Measurements from ENCODE around the gene CPA5.

The CPA5 gene

DNA sequence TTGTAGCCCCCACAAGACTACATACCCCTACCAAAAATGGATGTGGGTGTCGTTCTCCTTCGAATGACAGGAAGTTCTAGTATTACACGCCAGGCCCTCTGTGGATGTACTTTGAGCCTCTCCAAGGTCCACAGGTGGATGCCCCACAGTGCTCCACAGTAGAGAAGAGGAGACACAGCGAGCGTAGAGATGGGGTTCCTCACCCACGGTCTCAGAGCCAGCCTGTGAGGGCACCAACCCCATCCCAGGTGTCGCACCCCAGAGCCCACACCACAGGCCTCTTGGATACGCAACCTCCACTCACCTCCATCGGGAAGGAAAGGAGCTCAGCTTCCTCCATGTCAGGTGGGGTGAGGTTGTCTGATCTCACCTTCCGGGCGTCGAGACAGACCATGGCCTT, 2.3 kb downstream of the CPA5 start:
- DNase-seq (ENCODE audit: low spot score), result no peak
- in situ Hi-C loops (cut with MboI; ENCODE audit: low pct_unique_long_range_greater_than_20kb, low sequenced_read_pairs, unreplicated experiment), result no loop called here
- TF ChIP-seq, protein P1, sequence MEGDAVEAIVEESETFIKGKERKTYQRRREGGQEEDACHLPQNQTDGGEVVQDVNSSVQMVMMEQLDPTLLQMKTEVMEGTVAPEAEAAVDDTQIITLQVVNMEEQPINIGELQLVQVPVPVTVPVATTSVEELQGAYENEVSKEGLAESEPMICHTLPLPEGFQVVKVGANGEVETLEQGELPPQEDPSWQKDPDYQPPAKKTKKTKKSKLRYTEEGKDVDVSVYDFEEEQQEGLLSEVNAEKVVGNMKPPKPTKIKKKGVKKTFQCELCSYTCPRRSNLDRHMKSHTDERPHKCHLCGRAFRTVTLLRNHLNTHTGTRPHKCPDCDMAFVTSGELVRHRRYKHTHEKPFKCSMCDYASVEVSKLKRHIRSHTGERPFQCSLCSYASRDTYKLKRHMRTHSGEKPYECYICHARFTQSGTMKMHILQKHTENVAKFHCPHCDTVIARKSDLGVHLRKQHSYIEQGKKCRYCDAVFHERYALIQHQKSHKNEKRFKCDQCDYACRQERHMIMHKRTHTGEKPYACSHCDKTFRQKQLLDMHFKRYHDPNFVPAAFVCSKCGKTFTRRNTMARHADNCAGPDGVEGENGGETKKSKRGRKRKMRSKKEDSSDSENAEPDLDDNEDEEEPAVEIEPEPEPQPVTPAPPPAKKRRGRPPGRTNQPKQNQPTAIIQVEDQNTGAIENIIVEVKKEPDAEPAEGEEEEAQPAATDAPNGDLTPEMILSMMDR (IDR thresholded peaks at IDR 0.05; ENCODE audit: extremely low read depth, insufficient read depth, missing control alignments), result no peak

DNA sequence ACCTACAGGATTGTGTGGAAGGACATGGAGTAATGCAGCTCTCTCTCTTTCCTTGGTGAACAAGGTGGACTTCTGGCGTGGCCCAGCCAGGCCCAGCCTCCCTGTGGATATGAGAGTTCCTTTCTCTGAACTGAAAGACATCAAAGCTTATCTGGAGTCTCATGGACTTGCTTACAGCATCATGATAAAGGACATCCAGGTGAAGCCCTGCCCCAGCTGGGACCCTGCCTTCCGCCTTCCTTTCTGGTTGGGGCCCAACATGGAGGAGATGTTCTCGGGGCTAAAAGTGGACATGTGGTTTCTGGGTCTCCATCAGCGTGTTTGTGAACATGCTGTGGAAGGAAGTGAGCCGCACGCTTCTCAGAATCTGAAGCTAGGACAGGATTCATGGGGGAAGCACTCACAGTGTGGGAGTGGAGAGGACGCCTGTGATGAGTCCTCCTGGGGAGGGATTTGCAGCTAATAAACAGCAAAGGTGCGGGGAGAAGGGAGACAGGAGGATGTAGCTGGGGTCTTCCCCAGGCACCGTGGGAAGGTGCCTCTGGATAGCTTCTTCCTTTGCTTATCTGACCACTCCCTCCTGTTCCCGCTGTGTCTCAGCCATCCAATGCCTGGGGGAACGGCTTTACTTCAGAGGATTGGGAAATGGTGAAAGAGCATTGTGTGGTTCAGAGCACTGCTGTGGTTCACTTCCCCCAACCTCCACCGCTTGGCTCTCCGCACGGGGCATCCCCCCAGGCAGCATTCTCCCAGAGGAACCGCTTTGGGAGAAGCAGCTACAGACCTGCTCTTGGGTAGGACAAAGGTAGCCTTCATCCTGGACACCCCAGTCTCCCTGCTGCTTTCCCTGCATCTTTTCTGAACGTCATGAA, 5.5 kb downstream of the CPA5 start:
- in situ Hi-C loops (cut with MboI; ENCODE audit: low pct_unique_long_range_greater_than_20kb, low sequenced_read_pairs, unreplicated experiment), result no loop called here
- DNase-seq (ENCODE audit: low spot score), result no peak
- TF ChIP-seq, protein P1 (IDR thresholded peaks at IDR 0.05; ENCODE audit: extremely low read depth, insufficient read depth, missing control alignments), result no peak

DNA sequence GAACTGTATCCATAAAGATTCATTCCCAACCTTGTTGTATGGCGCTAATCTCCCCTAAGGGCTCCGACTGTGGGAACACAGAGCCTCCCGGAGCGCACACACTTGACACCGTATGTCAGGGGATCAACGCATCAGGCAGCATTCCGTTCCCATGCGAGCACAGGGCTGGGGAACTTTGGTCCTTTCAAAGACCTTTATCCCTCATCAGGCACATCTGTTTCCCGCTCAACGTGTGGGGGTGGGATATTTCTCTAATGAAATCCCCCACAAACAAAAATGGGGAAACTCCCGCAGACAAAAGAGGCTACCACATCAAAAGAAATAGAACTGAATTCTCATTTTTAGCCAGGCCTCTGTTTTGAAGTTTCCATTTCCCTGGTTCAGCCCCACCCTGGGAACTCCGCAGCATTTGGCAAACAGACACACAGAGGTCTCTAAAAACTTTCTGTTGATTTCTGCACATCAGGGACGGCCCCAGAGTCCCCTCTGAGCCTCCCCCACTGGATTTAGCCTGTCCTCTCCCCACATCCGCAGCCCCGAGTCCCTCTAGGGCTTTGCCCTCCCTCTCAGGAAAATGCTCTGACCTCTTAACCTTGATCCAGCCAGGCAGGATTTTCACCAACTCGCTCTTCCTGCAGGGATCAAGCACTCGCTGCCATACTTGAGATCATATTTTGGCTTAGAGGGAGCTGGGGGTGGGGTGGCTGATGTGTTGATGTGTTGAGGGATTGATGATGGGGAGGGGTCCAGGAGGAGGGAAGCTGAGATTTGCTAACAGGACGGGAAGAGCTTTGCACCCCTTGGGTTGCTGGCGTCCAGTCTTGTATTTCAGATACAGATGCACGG, 6.6 kb downstream of the CPA5 start:
- in situ Hi-C loops (cut with MboI; ENCODE audit: low pct_unique_long_range_greater_than_20kb, low sequenced_read_pairs, unreplicated experiment), result no loop called here
- peak; percentile 58 for DNase-seq (ENCODE audit: low spot score)
- TF ChIP-seq, protein P1 (IDR thresholded peaks at IDR 0.05; ENCODE audit: extremely low read depth, insufficient read depth, missing control alignments), result no peak

DNA sequence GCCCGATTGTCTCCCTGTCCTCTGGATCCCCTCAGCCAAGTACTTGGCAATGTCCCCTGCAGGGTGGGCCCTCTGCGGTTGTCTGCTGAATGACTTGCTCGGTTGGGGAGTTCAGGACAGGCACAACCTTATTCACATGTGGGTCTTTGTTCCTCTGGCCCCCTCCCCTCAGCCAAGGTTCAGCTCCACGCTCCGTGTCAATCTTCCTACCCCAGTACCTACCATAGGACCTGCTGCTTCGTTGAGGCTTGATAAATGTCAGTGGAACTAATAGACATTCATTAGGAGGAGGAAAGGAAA, 7.1 kb downstream of the CPA5 start:
- no peak for DNase-seq (ENCODE audit: low spot score)

DNA sequence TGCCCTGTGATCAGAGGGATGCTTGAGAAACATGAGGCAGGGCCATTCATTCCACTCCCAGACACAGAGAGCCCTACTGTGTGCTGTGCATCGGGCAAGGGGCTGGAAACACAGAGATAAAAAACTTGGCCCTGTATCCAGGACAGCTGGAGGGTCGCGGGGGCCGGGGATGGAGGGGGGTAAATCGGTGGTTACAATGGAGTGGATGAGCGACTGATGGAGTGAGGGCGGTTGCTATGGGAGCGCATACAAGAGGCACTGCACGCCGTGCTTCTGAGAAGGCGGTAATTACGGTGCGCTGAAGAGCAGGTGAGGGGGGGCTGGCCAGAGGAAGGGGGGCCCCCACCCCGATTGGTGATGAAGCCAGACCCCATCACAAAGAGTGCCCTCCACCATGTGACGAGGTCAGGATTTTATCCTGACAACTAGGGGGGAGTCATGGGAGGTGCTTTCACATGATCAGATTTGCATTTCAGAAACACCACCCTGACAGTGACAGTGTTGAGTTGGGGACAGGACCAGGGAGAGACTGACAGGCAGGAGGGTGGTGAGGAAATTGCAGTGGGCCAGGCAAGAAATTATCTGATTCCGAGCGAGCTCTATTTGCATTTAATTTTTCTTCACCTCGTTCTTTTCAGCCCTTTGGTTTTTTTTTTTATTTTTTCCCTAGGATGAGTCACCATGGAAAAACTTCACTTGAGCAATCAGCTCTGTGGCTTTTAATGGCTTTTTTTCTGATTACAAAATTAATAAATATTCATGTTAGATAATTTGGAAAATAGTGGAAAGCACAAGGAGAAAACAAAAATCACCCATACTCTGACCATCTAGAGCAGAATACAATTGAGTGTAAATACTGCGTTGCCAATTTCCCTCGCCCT, 7.8 kb downstream of the CPA5 start:
- in situ Hi-C loops (cut with MboI; ENCODE audit: low pct_unique_long_range_greater_than_20kb, low sequenced_read_pairs, unreplicated experiment), result no loop called here
- TF ChIP-seq, protein P1 (IDR thresholded peaks at IDR 0.05; ENCODE audit: extremely low read depth, insufficient read depth, missing control alignments), result no peak
- DNase-seq (ENCODE audit: low spot score), result no peak

More for the DNA sequence above, 7.1 kb downstream of the CPA5 start:
- TF ChIP-seq, protein P1 (IDR thresholded peaks at IDR 0.05; ENCODE audit: extremely low read depth, insufficient read depth, missing control alignments), result no peak
- in situ Hi-C loops (cut with MboI; ENCODE audit: low pct_unique_long_range_greater_than_20kb, low sequenced_read_pairs, unreplicated experiment), result no loop called here

DNA sequence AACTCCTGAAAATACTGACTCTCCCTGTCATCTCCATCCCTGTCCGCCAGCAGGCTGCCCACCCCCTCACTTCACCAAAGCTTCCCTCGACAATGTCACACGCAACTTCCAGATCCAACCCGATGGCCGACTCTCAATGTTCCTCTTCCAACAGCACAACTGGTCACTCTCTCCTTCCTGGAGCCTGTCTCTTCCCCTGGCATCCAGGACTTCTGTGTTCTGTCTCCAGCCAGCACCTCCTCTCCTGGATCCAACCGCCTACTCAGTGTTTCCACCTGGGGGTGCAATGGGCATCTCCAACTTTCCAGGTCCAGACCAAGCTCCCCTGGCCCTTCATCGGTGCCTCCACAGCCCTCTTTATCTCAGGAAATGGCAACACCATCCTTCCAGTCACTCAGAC, 8.6 kb downstream of the CPA5 start:
- TF ChIP-seq, protein P1 (IDR thresholded peaks at IDR 0.05; ENCODE audit: extremely low read depth, insufficient read depth, missing control alignments), result no peak
- DNase-seq (ENCODE audit: low spot score), result no peak
- in situ Hi-C loops (cut with MboI; ENCODE audit: low pct_unique_long_range_greater_than_20kb, low sequenced_read_pairs, unreplicated experiment), result no loop called here

All from GM13977 (cell line).